GM12874 (cell line): Measurements from ENCODE around the gene RFX4.

Experiments used
- TF ChIP-seq, protein P1 (sequence below): IDR thresholded peaks from 2 replicates; pipeline ENCODE4 v1.5.1; 2011; ENCODE audit warnings: low read depth, mild to moderate bottlenecking, control low read depth, low read length, moderate library complexity; ENCODE audit not compliant: insufficient read depth

Gene RFX4

DNA sequence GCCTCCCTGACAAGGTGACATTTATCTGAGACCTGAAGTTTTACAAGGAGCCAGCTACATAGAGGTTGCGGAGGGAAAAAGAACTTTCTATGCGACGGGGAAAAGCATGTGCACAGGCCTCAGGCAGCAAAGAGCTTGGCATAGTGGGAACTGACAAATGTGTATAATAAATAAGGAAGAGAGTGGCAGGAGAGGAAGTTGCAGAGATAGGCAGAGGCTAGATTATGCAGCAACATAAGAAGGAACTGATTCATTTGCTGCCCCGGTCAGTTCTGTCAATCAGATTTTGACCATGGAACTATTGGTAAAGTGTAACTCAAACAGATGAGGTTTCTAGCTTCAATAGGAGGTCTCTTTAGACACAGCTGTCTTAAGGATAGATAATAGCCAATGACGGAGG lies 158.0 kb downstream of the RFX4 start:
- TF ChIP-seq, protein P1, sequence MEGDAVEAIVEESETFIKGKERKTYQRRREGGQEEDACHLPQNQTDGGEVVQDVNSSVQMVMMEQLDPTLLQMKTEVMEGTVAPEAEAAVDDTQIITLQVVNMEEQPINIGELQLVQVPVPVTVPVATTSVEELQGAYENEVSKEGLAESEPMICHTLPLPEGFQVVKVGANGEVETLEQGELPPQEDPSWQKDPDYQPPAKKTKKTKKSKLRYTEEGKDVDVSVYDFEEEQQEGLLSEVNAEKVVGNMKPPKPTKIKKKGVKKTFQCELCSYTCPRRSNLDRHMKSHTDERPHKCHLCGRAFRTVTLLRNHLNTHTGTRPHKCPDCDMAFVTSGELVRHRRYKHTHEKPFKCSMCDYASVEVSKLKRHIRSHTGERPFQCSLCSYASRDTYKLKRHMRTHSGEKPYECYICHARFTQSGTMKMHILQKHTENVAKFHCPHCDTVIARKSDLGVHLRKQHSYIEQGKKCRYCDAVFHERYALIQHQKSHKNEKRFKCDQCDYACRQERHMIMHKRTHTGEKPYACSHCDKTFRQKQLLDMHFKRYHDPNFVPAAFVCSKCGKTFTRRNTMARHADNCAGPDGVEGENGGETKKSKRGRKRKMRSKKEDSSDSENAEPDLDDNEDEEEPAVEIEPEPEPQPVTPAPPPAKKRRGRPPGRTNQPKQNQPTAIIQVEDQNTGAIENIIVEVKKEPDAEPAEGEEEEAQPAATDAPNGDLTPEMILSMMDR = no peak

DNA sequence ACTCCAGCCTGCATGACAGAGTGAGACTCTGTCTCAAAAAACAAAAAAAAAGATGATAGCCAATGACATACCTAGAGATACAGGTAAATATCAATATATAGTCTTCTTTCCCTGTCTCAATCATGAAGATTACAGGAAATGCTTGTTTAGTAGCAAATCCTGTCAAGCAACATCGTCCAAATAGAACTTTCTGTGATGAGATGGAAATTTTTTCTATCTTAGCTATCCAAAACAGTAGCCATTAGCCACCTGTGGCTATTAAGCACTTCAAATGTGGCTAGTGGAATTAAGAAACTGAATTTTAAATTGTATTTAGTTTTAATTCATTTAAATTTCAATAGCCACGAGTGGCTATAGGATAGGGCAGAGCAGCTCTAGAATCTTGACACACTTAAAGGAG lies 158.4 kb downstream of the RFX4 start:
- TF ChIP-seq, protein P1 = no peak

DNA sequence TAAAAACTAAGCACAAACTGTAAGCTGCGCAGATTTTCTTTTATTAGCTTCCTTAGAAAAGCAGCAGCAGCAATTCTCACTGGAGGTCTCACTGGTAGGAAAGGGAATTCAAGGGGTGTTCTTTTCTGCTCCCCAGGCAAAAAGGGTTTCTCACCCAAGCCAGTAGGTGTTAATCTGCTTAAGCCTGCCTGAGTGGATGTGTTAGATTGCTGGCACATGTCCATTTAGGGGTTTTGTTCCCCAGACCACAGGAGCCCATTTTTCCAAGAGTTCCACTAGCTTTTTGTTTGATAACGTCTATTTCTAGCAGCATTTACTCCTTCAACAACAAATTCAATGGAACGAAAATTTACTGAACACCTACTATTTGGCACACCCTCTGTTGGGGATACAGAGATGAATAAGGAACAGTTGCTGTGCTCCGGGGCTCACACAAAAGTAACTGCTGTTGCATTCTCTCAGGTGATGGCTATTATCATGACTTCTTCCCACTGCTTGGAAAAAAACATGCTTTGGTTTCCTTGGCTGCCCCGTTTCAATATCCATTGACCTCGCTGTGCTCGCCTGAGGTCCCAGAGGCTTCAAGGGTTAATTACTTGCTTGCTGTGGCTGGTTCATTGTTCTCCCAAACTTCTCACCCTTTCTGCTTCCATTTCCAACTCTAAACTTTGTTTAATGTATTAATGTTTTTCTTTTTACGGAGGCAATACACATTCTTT lies 160.6 kb downstream of the RFX4 start:
- TF ChIP-seq, protein P1 = no peak

DNA sequence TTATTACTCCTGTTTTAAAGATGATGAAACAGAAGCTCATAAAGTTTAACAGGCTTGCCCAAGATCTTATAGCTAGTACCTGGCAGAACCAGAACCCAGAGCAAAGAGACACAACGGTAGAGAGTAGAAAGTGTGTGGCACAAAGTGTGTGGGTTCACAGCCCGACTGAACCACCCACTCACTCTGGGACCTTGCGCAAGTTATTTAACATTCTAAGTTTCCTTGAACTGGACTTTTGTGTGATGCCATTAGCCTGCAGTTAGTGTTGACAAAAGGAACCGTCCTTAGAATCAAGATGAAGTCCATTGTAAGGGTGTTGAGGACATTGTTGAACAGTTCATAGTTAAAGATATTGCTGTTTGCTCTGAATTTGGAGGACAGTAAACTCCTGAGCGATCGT lies 161.8 kb downstream of the RFX4 start:
- TF ChIP-seq, protein P1 = no peak

DNA sequence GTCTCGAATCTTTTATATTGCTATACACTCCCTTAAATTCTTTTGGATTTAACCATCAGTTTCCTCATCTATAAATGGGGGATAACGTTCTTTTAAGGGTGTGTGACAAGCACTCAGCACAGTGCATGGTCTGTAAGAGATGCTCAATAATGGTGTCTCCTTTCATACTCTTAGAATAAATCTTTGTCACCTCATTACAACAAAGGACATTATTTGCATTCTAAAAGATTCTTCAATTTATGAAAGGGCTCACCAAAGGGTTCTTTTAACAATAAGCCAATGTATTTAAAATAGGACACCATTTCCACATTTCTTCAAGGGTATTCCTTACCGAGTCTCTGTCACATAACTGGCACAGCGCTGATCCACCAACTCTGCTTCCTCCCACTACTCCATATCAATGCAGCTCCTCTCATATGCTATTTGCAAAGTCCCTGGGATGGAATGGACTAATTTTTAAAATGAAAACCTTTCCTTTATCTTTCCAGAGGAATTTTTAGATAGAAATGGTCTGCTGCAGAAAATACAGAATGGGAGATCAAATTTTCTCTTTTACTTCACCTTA lies 162.5 kb downstream of the RFX4 start:
- TF ChIP-seq, protein P1 = no peak

DNA sequence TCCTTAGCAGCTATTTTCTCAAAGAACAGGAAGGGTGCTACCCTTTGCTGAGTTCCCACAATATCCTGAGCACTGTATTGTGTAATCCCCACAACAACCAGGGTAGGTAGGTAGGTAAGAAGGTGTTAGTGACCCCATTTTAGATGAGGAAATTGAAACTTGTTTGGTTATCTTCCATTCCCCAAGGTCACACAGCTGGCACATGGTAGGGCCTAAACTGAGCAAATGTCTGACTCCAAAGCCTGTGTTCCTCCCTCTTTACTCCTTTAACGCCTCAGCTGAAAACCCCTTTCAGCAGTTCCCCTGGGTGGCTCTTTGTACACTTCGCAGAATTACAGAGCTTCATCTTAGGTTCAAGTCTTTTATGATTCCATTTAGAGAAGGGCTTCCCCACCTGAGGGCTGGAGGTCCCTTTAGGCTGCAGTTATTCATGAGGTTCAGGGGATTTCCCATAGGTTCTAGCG lies 165.2 kb downstream of the RFX4 start:
- TF ChIP-seq, protein P1 = no peak

DNA sequence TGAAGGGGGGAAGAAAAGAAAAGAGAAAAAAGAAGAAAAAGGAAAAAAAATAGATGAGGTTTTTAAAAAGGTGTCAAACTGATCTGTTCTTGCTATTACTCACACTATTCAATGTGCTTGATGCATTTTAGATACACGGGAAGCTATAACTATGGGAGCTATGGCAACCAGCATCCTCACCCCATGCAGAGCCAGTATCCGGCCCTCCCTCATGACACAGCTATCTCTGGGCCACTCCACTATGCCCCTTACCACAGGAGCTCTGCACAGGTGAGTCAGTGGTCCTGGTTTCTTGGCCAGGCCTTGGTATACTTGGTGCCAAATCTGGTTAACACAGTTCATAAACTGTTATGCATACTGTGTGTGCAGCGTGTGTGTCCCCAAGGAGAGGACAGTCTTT lies 167.7 kb downstream of the RFX4 start:
- TF ChIP-seq, protein P1 = no peak
